SK-N-MC (cell line): ENCODE measurements around the gene ELOVL3.
"Not testable (repeated sequence)": the region's sequence is repeated elsewhere in the genome, so short reads cannot be mapped to it uniquely, and the experiment has no call there.

ENCODE experiments used
- DNase-seq: peaks from one replicate; pipeline ENCODE4 v3.0.0-alpha.2; 2011; ENCODE audit warnings: low read depth, low spot score
- H3K27ac ChIP-seq: fragments of 200-600 bp; sonication (generic); 2 replicates; pipeline ENCODE4 v1.5.1; 2016; ENCODE audit warnings: mixed run types
- H3K36me3 ChIP-seq: fragments of 200-600 bp; sonication (generic); 2 replicates; pipeline ENCODE4 v1.6.1; 2017; ENCODE audit warnings: antibody characterized with exemption, low read length, mixed read lengths; ENCODE audit not compliant: insufficient read depth
- H3K4me3 ChIP-seq: fragments of 200-600 bp; sonication (generic); 2 replicates; pipeline ENCODE4 v1.5.1; 2016
- H3K9ac ChIP-seq: fragments of 200-600 bp; sonication (generic); 2 replicates; pipeline ENCODE4 v1.8.0; 2017; ENCODE audit warnings: mixed run types, mixed read lengths; ENCODE audit not compliant: insufficient read length
- H3K9me3 ChIP-seq: fragments of 200-600 bp; sonication (generic); 2 replicates; pipeline ENCODE4 v1.6.1; 2017; ENCODE audit warnings: low read depth, mild to moderate bottlenecking, antibody characterized with exemption, low read length, moderate library complexity, mixed read lengths
- EZH2 ChIP-seq: fragments of 200-600 bp; sonication (generic); IDR thresholded peaks from one replicate; pipeline ENCODE4 v1.6.1; 2017; ENCODE audit warnings: antibody characterized with exemption
- FOXP2 ChIP-seq: optimal IDR thresholded peaks from 2 replicates; pipeline ENCODE3; 2011; ENCODE audit warnings: mild to moderate bottlenecking, moderate library complexity; ENCODE audit not compliant: insufficient read depth; ENCODE audit errors: extremely low read length, control extremely low read depth
- POLR2AphosphoS5 ChIP-seq: IDR thresholded peaks from 2 replicates; pipeline ENCODE4 v1.6.1; 2012; ENCODE audit warnings: mild to moderate bottlenecking, low read depth, low read length, borderline replicate concordance

Gene ELOVL3

GRCh38 chr10:102242118-102242485 lies 16.0 kb downstream of the ELOVL3 start:
- TF ChIP-seq POLR2AphosphoS5 (no peak), EZH2 (no peak), FOXP2 (no peak)
- Histone ChIP-seq H3K9ac (no peak overlapping the region), H3K27ac (no peak overlapping the region), H3K4me3 (peak overlapping the region; percentile 75), H3K9me3 (no peaks in the 10 kb centered on the region), H3K36me3 (no peaks in the 10 kb centered on the region)
- DNase-seq: no peak

GRCh38 chr10:102243309-102243708 lies 17.2 kb downstream of the ELOVL3 start:
- Histone ChIP-seq H3K9ac (no peak overlapping the region), H3K36me3 (no peaks in the 10 kb centered on the region), H3K4me3 (no peak overlapping the region), H3K9me3 (no peaks in the 10 kb centered on the region), H3K27ac (no peak overlapping the region)
- no peak for DNase-seq
- no peak for TF ChIP-seq FOXP2
- TF ChIP-seq POLR2AphosphoS5: no peak
- no peak for TF ChIP-seq EZH2

GRCh38 chr10:102245082-102245931 lies 19.2 kb downstream of the ELOVL3 start, which contains the start of gene GBF1:
GBF1 (plus strand) TSS chr10:102245532; CDS start chr10:102258939, 13,407 bp downstream.
- Histone ChIP-seq H3K9me3 (no peaks in the 10 kb centered on the region), H3K27ac (no peak within 1 kb of the TSS)
- TF ChIP-seq EZH2 (no peak), POLR2AphosphoS5 (peak; percentile 77), FOXP2 (no peak)

GRCh38 chr10:102245932-102246251 lies 19.8 kb downstream of the ELOVL3 start:
- Histone ChIP-seq H3K9ac (peak overlapping the region; percentile 74), H3K27ac (no peak overlapping the region), H3K4me3 (peak overlapping the region; percentile 90), H3K9me3 (no peaks in the 10 kb centered on the region), H3K36me3 (no peaks in the 10 kb centered on the region)
- DNase-seq: no peak
- TF ChIP-seq FOXP2 (no peak), POLR2AphosphoS5 (no peak), EZH2 (no peak)

More at GRCh38 chr10:102245082-102245931, 19.2 kb downstream of the ELOVL3 start, which contains the start of gene GBF1:
- peak within 1 kb of the TSS; percentile 74 for H3K9ac ChIP-seq
- no peaks in the 10 kb centered on the region for H3K36me3 ChIP-seq
- peak; percentile 96 for DNase-seq
- H3K4me3 ChIP-seq: peak within 1 kb of the TSS; percentile 90

GRCh38 chr10:102246261-102246660 lies 20.2 kb downstream of the ELOVL3 start:
- H3K9ac ChIP-seq: peak overlapping the region; percentile 74
- no peaks in the 10 kb centered on the region for H3K36me3 ChIP-seq
- no peak for DNase-seq
- H3K9me3 ChIP-seq: no peaks in the 10 kb centered on the region
- no peak overlapping the region for H3K27ac ChIP-seq
- H3K4me3 ChIP-seq: peak overlapping the region; percentile 90
- TF ChIP-seq EZH2 (no peak), FOXP2 (no peak), POLR2AphosphoS5 (no peak)

- no peak for DNase-seq
- Histone ChIP-seq H3K4me3 (no peak overlapping the region), H3K9me3 (no peaks in the 10 kb centered on the region), H3K36me3 (no peaks in the 10 kb centered on the region), H3K9ac (no peak overlapping the region), H3K27ac (no peak overlapping the region)
- TF ChIP-seq EZH2 (no peak), FOXP2 (no peak), POLR2AphosphoS5 (no peak)
These were observed 21.6 kb downstream of the ELOVL3 start for GRCh38 chr10:102247734-102248133.

GRCh38 chr10:102252508-102252907 lies 26.4 kb downstream of the ELOVL3 start:
- DNase-seq, H3K27ac ChIP-seq, H3K36me3 ChIP-seq, H3K4me3 ChIP-seq, H3K9me3 ChIP-seq, H3K9ac ChIP-seq: not testable (repeated sequence)

- Histone ChIP-seq H3K27ac (no peak overlapping the region), H3K9ac (no peak overlapping the region), H3K9me3 (no peaks in the 10 kb centered on the region), H3K4me3 (no peak overlapping the region), H3K36me3 (no peaks in the 10 kb centered on the region)
- DNase-seq: no peak
- no peak for TF ChIP-seq EZH2
- no peak for TF ChIP-seq POLR2AphosphoS5
- TF ChIP-seq FOXP2: no peak
These were observed 28.3 kb downstream of the ELOVL3 start for GRCh38 chr10:102254426-102254825.

GRCh38 chr10:102255404-102255803 lies 29.3 kb downstream of the ELOVL3 start:
- 0 out of 2 replicates have a peak, but pooled peaks cover 3% of the 10 kb centered on the region for H3K36me3 ChIP-seq
- no peak overlapping the region for H3K27ac ChIP-seq
- no peak for TF ChIP-seq EZH2
- TF ChIP-seq POLR2AphosphoS5: no peak
- TF ChIP-seq FOXP2: no peak
- H3K9ac ChIP-seq: no peak overlapping the region
- no peaks in the 10 kb centered on the region for H3K9me3 ChIP-seq
- H3K4me3 ChIP-seq: no peak overlapping the region
- DNase-seq: no peak
